Measurements from ENCODE around the gene MAD1L1.

The MAD1L1 gene

GRCh38 chr7:1898628-1899185 lies 334.0 kb downstream of the MAD1L1 start:
- DNase-seq: no peak

GRCh38 chr7:1897861-1898627 lies 334.7 kb downstream of the MAD1L1 start:
- DNase-seq: no peak

GRCh38 chr7:1897076-1897860 lies 335.5 kb downstream of the MAD1L1 start:
- no peak for DNase-seq

- DNase-seq: no peak
Measured at GRCh38 chr7:1895664-1896515, 336.9 kb downstream of the MAD1L1 start.

- no peak for DNase-seq
Measured at GRCh38 chr7:1894906-1895663, 337.7 kb downstream of the MAD1L1 start.

GRCh38 chr7:1894313-1894900 lies 338.3 kb downstream of the MAD1L1 start:
- DNase-seq: no peak

- DNase-seq: no peak
Measured at GRCh38 chr7:1893451-1893850, 339.3 kb downstream of the MAD1L1 start.

GRCh38 chr7:1893036-1893435 lies 339.7 kb downstream of the MAD1L1 start:
- no peak for DNase-seq

GRCh38 chr7:1892011-1892965 lies 340.5 kb downstream of the MAD1L1 start:
- DNase-seq: no peak

- DNase-seq: no peak
Measured at GRCh38 chr7:1890289-1891235, 342.2 kb downstream of the MAD1L1 start.

- no peak for DNase-seq
Measured at GRCh38 chr7:1889556-1890181, 343.1 kb downstream of the MAD1L1 start.

GRCh38 chr7:1889091-1889490 lies 343.7 kb downstream of the MAD1L1 start:
- DNase-seq: no peak

GRCh38 chr7:1888425-1888824 lies 344.3 kb downstream of the MAD1L1 start:
- DNase-seq: no peak

GRCh38 chr7:1887251-1887650 lies 345.5 kb downstream of the MAD1L1 start:
- DNase-seq: no peak

GRCh38 chr7:1886361-1887064 lies 346.2 kb downstream of the MAD1L1 start:
- DNase-seq: no peak

GRCh38 chr7:1885465-1886226 lies 347.1 kb downstream of the MAD1L1 start:
- no peak for DNase-seq

- no peak for DNase-seq
Measured at GRCh38 chr7:1884583-1885350, 348.0 kb downstream of the MAD1L1 start.

Measured in GDM1 (cell line).